HG02852 (cell line): ENCODE results near the gene NOX5.
"Not testable (repeated sequence)": the region's sequence is repeated elsewhere in the genome, so short reads cannot be mapped to it uniquely, and the experiment has no call there.

Experiments used
- ATAC-seq: cut with Tn5 transposase; IDR thresholded peaks from one replicate; pipeline ENCODE4 v1.9.1; 2021; ENCODE audit warnings: mild to moderate bottlenecking, moderate library complexity; ENCODE audit not compliant: unreplicated experiment

Gene NOX5

GRCh38 chr15:69014454-69014853 is at the start of gene NOX5:
Gene NOX5 (plus strand): TSS chr15:69014695. CDS start chr15:69014736, 41 bp downstream.
- no peak for ATAC-seq

GRCh38 chr15:68966996-68967395 is 47.5 kb upstream of the NOX5 start:
- no peak for ATAC-seq

- no peak for ATAC-seq
Observed at GRCh38 chr15:68967948-68968347, 46.5 kb upstream of the NOX5 start.

GRCh38 chr15:68969298-68969697 is 45.2 kb upstream of the NOX5 start:
- ATAC-seq, result no peak

- ATAC-seq, result no peak
Observed at GRCh38 chr15:68972201-68973065, 42.1 kb upstream of the NOX5 start.

- not testable (repeated sequence) for ATAC-seq
Observed at GRCh38 chr15:68975651-68976160, 38.8 kb upstream of the NOX5 start.

GRCh38 chr15:68977426-68977825 is 37.1 kb upstream of the NOX5 start:
- ATAC-seq, result not testable (repeated sequence)

- no peak for ATAC-seq
Observed at GRCh38 chr15:68979006-68979405, 35.5 kb upstream of the NOX5 start.

- no peak for ATAC-seq
Observed at GRCh38 chr15:68979816-68980215, 34.7 kb upstream of the NOX5 start.

- no peak for ATAC-seq
Observed at GRCh38 chr15:68980786-68981185, 33.7 kb upstream of the NOX5 start.

GRCh38 chr15:68981941-68982340 is 32.6 kb upstream of the NOX5 start:
- ATAC-seq, result no peak

- no peak for ATAC-seq
Observed at GRCh38 chr15:68982976-68983563, 31.4 kb upstream of the NOX5 start.

- ATAC-seq, result no peak
Observed at GRCh38 chr15:68983961-68984481, 30.5 kb upstream of the NOX5 start.

- ATAC-seq, result no peak
Observed at GRCh38 chr15:68984586-68984985, 29.9 kb upstream of the NOX5 start.

- ATAC-seq, result no peak
Observed at GRCh38 chr15:68985361-68985891, 29.1 kb upstream of the NOX5 start.

- no peak for ATAC-seq
Observed at GRCh38 chr15:68986322-68986721, 28.2 kb upstream of the NOX5 start.

GRCh38 chr15:68987120-68987519 is 27.4 kb upstream of the NOX5 start:
- no peak for ATAC-seq

- ATAC-seq, result no peak
Observed at GRCh38 chr15:68987676-68988075, 26.8 kb upstream of the NOX5 start.

- no peak for ATAC-seq
Observed at GRCh38 chr15:68989541-68990230, 24.8 kb upstream of the NOX5 start.

- ATAC-seq, result no peak
Observed at GRCh38 chr15:68990231-68990991, 24.1 kb upstream of the NOX5 start.
